Embryonic facial prominence (tissue), 1 donor: Measurements from ENCODE around the gene WDR17.
"Not testable (repeated sequence)": the region's sequence is repeated elsewhere in the genome, so short reads cannot be mapped to it uniquely, and the experiment has no call there.

Experiments used
- DNase-seq: peaks from one replicate; pipeline ENCODE4 v3.0.0-alpha.2; 2016; ENCODE audit errors: extremely low spot score

The WDR17 gene

GRCh38 chr4:176191974-176192373 is 126.3 kb downstream of the WDR17 start:
- DNase-seq, result no peak

GRCh38 chr4:176193126-176193525 is 127.5 kb downstream of the WDR17 start:
- no peak for DNase-seq

DNA sequence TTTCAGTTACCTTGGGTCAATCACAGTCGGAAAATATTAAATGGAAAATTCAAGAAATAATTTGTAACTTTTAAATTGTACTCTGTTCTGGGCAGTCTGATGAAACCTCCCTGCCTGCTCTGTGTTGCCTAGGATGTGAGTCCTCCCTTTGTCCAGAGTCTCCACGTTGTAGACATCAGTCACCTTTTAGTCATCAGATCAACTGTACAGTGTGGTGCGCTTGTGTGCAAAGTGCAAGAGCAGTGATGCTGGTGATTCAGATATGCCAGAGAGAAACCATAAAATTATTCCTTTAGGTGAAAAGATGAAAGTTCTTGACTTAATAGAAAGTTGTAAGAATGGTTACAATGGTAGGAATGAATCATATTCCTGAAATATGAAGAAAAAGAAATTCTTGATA is 128.3 kb downstream of the WDR17 start:
- DNase-seq, result no peak

DNA sequence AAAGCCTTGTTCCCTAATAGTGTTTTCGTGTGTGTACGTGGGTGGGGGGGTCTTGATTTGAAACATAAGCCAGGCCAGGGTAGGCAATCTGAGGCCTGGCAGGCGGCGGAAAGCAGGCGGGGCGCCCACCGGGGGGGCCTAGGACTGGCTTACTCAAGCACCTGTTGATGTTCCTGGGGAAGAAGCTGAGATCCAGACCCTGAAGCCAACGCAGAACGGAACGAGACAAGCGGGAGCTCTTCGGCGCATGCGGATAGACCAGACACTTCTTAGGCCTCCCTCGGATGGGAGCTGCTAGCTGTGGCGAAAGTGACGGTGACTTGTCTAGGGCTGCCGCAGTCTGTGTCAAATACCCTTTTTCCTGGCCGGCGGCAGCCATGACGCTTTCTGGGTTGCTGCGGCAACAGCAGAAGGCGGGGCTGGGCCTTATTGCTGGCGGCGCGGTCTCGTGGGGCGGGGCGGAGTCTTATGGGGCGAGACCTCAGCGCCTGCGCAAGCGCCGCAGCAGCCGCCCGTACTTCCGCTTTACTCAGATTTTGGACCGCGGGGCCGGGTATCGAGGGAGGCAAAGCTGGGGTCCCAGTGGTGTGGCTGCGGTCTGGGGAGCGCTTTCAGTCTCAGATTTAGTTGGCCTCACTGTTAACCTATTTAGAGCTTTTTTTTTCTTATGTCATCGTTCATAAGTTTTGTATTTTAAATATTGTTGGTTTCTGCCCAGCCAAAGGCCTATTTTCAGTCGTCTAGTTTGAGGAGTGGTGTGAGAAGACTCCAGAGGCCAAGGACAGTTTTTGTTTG is 129.7 kb downstream of the WDR17 start, which contains the start of gene SPATA4:
SPATA4 (minus strand) TSS at position 402 of the 795 bp plus-strand sequence; CDS start at position 379, 23 bp downstream.
- DNase-seq, result peak; percentile 86

DNA sequence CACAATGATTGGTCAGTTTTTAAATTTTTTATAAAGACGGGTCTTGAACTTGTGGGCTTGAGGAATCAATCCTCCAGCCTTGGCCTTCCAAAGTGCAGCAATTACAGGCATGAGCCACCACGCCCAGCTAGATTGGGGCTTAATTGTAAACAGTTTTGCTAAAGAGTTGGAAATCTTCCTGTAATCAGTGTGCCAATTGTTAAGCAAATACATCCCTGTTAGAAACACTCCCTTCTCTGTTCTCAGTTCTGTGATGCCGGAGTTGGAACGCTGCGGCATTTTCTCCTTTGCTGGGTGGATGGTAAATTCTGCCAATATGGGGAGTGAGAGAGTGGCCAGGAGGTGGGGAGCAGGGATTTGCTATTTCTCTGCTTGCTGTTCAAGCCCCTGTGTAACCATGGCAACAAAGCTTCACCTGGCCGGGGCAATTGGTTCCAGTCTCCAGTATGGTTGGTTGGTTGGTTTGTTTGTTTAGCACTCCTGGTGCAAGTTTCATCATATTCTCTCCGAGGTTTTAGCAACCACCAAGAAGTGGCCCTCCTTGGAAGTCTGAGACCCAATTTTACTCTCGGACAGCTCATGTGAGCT is 132.8 kb downstream of the WDR17 start:
- DNase-seq, result no peak

DNA sequence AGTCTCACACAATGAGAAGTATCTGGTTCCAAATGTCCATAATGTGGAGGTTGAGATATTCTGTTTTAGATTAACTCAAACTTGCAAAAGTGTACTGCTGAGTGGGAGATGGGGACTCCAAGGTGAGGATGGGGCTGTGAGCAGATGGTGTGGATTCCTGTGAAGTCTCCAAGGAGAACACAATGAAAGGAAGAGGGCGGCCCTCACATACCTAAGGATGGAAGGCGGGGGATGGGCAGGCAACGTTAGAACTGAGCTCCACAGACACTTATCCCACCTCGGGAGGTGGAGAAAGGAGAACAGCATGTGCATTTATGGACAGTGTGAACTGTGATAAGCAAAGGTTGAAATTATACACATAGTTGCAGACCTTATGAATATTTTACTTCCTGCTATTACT is 139.7 kb downstream of the WDR17 start:
- no peak for DNase-seq

DNA sequence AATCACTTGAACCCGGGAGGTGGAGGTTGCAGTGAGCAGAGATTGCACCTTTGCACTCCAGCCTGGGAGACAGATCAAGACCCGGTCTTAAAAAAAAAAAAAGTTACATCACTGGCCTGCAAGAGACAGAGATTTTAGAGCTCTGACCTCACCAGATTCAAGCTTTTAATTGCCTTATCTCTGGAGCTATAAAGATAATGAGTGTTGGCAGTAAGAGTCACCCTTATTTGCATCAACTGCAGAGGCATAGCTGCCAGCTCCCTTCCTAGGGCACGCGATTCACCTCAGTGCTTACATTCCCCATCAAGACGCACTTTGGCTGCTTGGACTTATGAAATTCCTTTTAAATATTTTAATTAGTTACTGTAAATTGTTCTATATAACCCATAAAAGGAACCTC is 142.2 kb downstream of the WDR17 start:
- no peak for DNase-seq

DNA sequence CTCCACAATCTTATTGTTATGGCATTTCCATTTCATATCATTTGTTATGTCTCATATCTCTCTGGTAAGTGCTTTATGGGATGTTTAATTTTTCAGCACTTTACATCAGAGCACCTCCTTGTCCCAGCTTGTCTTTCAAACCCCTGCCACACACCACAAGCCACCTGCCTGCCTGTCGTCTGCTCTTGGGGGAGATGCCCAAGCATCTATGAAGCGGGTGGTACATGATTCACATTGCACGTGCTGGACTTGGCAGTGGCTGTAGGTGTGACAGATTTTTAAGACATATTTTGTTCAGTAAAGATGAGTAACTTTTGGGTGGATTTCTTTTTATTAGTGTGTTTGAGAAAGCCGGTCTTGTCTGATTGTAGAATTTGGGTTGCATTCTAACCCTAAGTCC is 143.9 kb downstream of the WDR17 start:
- DNase-seq, result no peak

DNA sequence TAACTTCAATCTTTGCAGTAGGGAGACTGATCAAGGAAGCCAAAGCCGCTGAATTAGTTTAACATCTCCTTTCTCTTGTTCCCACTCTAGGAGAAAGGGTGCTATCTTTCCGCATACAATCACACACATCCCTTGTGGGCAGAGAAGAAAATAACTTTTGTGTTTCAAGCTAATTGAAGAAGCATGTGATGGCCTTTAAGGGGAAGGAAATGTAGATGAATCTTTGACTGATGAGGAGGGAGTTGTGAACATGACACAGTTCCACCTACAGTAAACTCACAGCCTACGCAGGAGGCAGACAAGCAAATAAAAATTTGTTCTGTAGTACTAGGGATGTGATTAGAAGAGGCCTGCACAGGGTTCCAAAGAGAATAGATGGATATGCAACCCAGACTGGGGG is 144.5 kb downstream of the WDR17 start:
- DNase-seq, result no peak

DNA sequence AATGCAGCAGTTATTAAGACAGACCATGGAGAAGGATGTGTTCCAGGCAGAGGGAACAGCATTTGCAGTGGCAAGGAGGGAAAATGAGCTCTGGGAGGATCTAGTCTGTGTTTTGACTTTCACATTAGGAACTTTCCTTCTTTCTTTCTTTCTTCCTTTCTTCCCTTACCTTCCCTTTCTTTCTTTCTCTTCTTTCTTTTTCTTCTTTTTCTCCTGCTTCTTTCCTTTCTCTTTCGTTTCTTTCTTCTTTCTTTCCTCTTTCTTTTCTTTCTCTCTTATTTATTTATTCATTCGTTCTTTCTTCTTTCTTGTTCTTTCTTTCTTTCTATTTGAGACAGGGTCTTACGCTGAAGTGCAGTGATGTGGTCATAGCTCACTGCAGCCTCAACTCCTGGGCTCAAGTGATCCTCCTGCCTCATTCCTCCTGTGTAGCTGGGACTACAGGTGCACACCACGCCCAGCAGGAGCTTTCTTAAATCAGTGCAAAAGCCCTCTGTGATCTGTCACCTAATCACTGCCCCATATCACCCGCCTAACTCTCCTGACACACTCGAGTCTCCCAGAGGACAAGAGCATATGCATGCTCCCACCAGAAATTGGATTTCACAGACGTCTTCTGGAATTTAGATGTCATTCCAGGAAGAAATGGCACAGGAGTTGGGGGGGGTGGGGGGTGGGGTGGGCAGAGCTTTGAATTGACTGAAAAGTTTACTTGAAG is 145.1 kb downstream of the WDR17 start:
- no peak for DNase-seq

- not testable (repeated sequence) for DNase-seq
Observed at GRCh38 chr4:176212351-176212750, 146.7 kb downstream of the WDR17 start.

DNA sequence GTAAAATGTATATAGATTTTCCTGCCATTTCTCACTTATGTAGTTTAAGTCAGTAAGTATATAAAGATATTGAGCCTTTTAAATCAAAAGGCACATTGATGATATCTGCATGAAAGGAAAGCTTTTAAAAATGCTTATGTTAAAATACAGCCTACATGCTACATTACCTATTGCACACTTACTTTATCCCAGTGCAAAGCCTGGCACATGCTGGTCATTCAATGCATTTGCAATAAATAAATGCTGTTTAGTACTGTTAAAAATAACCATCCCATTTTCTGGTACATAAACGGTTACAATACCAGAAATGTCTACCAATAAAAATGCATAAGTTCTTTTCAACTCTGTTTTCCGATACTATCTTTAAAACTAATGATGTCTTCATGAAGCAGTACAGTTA is 151.9 kb downstream of the WDR17 start:
- no peak for DNase-seq

DNA sequence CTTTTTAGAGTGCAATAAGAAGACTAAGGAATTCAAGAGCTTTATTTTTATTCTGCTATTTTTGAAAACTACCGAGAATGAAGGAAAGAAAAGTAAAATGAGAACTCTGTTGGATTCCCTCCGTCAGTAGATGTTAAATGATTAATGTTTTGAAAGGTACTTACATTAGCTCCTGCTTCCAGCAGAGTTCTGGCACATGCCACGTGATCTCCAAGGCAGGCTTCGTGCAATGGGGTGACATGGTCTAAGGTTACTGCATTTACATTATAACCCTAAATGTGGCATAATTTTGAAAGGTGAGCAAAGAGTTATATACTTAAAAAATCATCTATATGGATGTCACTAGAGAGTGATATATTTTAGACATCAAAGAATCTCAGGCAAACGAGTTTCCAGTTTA is 156.5 kb downstream of the WDR17 start:
- DNase-seq, result no peak

DNA sequence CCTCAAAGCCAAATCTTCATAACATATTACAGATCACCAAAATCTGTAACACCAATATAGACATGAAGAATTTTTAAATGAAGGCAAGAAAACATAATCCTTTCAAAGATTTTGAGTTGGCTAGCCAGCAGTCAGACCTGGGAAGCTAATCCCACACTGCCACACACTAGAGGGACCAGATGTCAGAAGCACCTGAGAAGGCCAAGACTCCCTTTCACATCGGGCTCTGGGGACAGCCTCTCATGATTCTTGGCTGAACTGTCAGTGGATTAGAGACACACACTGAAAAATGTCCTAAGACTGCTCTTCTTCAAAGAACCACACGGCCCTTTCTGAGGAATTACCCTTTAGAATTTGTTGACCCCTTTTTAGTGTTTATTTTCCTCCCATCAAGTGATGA is 157.9 kb downstream of the WDR17 start:
- DNase-seq, result no peak

DNA sequence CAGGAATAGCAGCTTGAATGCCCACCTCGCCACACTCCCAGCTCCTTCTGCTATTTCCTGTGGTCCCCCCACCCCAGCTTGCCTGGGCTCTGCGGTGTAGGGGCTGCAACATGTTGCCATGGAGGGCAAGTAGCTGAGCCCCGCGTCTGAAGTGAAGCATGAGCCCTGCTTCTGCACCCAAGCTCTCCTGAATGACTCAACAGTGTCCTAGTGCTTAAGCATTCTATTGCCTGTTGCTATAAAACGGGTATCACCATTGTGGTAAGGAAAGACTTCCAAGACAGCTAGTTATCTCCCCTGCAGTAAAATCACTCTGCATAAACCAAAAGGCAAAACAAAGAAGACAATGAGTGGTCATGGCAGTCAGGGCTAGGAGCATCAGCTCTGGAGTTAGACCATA is 161.1 kb downstream of the WDR17 start:
- DNase-seq, result no peak

GRCh38 chr4:176229645-176230044 is 164.0 kb downstream of the WDR17 start:
- DNase-seq, result no peak
